GF-D8 (cell line): ENCODE data around the gene DSG3.
A peak's percentile ranks its signal among the peaks of the same experiment; 100 is the strongest.

ENCODE experiments used
- DNase-seq: peaks from one replicate; lab custom pipeline; 2025; lab: John Stamatoyannopoulos, UW

DSG3 gene, protein sequence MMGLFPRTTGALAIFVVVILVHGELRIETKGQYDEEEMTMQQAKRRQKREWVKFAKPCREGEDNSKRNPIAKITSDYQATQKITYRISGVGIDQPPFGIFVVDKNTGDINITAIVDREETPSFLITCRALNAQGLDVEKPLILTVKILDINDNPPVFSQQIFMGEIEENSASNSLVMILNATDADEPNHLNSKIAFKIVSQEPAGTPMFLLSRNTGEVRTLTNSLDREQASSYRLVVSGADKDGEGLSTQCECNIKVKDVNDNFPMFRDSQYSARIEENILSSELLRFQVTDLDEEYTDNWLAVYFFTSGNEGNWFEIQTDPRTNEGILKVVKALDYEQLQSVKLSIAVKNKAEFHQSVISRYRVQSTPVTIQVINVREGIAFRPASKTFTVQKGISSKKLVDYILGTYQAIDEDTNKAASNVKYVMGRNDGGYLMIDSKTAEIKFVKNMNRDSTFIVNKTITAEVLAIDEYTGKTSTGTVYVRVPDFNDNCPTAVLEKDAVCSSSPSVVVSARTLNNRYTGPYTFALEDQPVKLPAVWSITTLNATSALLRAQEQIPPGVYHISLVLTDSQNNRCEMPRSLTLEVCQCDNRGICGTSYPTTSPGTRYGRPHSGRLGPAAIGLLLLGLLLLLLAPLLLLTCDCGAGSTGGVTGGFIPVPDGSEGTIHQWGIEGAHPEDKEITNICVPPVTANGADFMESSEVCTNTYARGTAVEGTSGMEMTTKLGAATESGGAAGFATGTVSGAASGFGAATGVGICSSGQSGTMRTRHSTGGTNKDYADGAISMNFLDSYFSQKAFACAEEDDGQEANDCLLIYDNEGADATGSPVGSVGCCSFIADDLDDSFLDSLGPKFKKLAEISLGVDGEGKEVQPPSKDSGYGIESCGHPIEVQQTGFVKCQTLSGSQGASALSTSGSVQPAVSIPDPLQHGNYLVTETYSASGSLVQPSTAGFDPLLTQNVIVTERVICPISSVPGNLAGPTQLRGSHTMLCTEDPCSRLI

DNA sequence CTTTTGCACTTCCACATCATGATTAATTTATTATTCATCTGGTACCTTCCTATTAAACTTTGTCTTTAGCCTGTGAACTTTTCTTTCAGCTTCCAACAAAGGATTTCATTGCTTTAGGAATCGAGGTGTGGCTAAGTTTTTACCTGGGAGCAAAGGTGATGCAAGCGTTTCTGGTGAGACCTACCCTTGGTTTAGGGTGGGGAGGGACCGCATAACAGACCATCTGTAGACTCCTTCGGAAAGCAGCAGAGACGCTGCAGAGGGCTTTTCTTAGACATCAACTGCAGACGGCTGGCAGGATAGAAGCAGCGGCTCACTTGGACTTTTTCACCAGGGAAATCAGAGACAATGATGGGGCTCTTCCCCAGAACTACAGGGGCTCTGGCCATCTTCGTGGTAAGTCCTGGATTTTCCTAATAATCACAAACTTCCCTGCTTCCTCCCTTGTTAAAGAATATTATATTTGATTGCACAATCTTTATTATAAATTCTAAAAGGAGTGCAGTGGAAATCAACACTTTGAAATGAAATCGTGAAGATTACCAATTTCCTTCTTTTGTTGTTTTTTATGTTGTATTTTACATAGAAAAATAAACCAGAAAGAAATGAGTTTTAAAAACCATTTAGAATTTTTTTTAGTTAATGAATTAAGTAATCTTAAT is at the start of gene DSG3:
TSS of gene DSG3 (plus strand) at position 212 of the 662 bp plus-strand sequence. CDS start at position 349, 137 bp downstream.
- no peak for DNase-seq

DNA sequence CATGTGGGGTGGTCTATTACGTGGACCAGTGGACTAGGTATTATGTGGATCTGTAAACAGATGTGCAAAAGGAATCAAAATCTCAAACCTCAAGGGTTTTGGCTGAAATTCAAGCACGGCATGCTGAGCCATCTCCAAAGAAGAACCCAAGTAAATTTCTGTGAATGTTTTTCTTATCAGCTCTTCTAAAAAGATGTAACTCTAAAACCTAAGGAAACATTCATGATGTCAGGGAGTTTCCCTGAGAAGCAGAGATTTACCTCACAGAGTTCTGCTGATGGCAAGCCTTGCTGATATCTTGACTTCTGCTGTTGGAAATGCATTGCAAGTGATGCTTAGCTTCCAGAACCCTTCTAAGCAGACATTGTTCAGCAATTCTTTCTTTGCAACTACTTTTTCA is 49.4 kb upstream of the DSG3 start:
- DNase-seq, result no peak

DNA sequence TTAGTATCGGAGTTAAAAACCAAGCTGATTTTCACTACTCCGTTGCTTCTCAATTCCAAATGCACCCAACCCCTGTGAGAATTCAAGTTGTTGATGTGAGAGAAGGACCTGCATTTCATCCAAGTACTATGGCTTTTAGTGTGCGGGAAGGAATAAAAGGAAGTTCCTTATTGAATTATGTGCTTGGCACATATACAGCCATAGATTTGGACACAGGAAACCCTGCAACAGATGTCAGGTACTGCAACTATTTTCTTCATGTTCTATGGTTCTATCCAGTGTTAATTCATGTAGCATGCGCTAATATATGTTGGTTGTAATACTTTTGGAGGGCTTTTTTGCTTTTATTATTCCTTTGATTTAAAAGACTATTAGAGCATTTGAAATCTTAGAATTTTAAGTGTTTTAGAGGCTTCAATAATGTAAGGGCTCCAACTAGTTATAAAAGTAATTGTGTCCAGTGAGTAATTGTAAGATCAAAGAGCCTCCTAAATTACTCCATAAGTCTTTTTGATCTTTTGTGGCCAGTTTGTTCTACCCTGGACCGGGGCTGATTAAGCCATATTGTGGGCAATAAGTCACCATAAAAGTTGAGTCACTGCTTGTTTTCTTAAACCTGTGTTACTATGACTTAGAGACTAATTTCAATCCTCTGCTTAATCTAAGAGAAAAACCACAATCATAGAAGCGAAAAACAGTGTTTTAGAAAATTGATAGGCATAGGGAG is 48.1 kb upstream of the DSG3 start:
- DNase-seq, result peak; percentile 9

DNA sequence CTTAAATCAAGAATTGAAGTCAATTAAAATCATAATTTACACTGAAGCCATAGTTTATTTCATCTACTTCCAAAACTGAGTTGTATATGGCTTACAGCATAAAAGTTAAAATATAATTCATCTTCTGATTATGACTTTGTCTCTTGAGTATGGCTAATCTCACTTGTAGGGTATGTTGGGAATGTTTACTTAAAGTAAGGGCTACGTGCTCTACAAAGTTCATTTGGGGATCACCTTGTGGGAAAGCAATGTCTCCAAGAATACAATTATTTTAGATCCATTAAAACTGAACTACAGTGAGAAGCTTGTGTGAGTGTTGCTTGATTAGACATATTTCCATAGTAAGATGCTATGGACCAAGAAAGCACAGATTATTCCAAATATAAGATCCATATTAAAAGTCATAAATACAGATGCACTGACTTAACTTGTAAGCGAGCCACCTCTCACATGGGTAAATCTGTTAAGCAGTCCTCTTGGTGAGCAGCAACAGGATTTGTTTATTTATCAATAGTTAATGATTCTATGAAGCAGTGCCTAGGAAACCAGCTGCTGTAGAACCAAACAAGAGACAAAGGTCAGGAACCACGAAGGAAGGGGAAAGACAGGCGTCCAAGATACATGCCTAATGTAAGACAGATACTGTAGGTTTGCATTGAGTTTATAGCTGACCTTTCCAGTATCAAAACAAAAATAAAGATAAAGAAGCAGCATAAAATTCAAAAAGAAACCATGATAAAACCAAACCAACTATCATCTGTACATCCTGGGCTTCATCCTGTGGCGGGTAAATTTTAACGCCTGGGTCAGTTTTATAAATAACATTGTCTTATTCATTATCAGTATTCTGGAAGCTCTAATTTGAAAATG is 46.1 kb upstream of the DSG3 start:
- DNase-seq, result no peak

DNA sequence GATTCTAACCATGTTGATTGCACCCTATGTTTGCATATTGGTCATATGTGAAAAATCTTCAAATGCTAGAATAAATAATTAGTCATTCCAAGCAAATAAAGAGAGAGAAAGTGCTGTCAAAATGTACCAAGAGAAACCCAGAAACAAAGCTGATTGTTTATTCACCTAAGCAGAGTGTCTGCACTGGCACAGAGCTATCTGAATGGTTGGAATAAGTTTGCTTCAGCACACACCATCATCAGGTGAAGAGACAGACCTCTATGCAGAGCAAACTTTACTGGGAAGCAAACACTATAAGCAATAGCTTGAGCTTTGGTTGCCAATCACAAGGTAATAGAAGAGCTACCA is 45.5 kb upstream of the DSG3 start:
- DNase-seq, result no peak

DNA sequence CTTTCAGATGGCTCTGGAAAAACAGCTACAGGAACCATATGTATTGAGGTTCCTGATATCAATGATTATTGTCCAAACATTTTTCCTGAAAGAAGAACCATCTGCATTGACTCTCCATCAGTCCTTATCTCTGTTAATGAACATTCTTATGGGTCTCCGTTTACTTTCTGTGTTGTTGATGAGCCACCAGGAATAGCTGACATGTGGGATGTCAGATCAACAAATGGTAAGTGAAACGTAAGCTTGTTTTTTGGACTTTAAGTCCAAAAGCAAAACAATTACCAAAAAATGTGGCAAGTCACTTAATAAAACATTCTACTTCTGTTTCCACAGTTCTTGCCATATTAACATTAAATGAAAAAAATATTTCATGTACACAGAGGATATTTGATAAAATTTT is 44.1 kb upstream of the DSG3 start:
- DNase-seq, result no peak

DNA sequence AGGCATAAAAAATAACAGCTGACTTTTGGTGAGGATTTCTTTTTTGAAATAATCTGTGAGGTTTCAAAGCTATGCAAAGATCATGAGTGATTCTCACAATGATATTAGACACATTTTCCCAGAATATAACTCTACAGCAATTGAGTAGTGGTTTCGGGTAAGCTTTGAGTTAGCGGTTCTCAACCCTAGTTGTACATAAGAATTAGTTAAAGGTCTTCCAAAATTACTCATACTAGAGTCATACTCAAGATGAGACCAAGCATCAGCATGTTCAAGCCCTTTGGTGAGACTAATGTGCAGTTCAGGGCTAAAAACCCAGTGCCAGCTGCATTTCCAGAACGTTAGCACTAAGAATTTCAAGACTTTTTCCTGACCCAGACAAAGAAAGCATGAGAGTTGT is 39.9 kb upstream of the DSG3 start:
- no peak for DNase-seq

DNA sequence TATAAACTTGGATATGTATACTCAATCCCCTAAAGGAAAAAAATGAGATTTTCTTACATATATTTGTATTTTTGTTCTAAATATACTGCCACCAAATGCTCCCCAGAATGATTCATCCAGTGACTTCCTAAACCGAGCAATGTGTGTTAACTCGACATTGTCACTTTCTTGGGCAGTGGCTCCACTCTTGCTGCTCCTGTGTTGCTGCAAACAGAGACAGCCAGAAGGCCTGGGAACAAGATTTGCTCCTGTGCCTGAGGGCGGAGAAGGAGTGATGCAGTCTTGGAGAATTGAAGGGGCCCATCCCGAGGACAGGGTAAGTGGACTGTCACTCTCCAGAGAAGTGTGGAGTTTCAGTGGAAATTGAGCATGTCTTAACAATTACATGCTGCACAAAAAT is 38.3 kb upstream of the DSG3 start:
- DNase-seq, result no peak

DNA sequence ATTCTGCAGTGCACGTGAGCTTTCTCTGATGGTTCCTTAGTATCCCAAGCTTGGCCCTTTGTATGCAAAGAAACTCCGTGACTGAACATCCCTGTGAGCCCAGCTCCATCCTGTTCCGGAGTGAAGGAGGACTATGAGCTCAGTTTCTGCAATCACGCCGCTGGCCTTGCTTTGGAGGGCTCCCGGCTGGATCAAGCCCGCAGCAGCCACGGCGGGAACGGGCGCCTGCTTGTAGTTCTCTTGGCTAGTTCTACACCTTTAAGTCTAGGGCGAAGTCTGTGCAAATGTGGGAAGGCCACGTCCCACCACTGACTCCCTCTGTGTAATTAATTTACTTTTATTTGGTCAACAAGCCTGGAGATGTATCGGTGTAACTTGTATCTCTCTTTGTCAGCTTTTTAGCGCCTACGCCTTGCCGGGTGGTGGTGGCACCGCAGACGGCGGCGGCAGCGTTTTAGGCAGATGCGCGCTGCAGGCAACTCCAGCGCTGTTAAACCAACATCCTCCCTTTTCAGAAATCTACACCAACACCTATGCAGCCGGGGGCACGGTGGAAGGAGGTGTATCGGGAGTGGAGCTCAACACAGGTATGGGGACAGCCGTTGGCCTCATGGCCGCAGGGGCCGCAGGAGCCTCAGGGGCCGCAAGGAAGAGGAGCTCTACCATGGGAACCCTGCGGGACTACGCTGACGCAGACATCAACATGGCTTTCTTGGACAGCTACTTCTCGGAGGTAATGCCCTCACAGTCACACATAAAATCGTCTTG is 36.6 kb upstream of the DSG3 start:
- DNase-seq, result no peak

DNA sequence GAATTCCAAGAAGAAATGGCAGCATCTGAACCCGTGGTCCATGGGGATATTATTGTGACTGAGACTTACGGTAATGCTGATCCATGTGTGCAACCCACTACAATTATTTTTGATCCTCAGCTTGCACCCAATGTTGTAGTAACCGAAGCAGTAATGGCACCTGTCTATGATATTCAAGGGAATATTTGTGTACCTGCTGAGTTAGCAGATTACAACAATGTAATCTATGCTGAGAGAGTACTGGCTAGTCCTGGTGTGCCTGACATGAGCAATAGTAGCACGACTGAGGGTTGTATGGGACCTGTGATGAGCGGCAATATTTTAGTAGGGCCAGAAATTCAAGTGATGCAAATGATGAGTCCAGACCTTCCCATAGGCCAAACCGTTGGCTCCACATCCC is 34.4 kb upstream of the DSG3 start:
- no peak for DNase-seq

DNA sequence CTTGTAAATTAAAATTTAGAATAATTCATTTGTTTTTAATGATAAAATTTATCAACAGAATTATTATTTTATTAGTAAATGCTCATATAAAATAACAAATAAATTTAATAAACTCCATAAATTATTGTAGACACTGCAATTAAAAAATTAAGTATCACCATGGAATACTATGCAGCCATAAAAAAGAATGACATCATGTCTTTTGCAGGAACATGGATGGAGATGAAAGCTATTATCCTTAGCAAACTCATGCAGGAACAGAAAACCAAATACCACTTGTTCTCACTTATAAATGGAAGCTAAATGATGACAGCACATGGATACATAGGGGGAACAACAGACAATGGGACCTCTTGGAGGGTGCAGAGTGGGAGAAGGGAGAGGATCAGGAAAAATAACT is 29.7 kb upstream of the DSG3 start:
- no peak for DNase-seq

DNA sequence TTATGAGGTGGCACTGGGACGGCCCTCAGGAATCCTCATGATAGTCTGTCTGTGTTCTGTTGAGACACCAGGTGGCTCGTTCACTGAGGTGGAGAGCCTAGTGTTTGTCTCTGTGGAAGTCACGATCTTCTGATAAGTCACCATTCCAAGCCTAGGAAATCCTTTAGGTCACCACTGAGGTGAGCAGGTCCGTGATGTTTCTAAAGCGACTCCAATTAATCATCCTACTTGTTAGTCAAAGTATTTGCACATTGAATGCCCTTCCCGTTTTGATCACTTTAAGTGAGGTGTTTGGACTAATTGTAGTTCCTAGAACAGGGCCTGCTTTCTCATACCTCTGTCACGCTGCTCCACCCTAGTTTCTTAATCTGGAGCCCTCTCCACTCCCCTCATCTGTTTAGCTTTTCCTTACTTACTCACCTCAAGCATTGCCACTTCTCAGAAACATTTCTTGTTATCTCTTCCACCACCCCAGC is 28.0 kb upstream of the DSG3 start:
- no peak for DNase-seq

DNA sequence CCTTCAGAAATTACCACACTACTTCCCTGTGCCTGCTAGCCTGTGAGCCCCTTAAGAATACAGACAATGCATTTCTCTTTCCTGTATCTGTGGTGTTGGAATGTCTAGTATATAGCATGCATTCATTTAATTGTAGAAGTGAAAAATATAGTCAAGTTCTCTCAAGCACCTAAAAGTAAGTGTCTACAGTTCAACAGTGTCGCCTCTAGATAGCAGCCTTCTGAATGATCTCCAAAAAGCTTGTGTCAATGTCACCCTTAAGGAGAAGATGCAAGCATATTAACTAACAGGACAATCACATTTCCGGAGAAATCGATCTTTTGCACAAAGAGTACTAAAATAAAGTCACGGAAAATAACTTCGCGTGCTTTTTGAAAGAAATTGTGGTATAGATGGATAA is 27.5 kb upstream of the DSG3 start:
- no peak for DNase-seq

DNA sequence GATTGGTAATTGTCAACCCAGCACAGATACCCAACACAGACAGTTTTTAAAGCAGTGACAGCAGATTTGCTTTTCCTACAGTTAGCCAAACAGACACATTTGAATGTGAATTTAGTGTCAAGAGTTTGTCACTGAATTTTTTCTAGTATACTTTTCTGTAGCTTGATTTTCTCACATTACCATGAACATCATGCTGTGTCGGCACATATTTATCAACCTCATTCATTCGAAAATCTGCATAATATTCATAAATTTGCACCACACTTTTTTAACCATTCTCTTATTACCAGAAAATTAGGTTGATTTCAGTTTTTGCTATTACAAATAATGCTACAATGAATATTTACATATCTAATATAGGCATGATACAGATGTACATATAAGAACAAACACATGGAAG is 27.0 kb upstream of the DSG3 start:
- no peak for DNase-seq

DNA sequence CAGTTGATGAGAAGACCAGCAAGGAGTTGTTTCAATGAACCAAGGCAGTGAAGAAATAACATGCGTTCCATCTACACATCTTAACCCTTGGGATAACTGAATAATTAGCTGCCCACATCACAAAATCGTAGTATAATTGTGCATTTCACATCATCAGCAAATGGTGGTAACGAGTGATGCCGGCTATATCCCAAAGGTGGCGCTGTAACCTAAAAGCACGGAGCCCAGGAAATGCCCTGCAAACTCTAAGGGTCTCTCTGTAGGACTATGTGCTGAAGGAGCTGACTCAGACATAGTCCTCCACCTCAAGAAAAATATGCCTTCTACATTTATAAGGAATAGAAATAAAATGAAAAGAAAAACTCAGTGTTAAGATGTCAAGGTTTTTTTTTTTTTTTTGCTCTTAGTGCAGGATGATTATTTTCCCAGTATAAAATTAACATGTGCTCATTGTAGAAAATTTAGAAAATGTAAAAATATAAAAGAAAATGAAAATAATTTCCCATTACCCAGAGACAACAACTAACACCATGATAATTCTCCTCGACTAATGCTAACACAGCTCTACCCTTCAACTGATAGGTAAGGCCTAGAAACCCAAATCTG is 23.1 kb upstream of the DSG3 start:
- no peak for DNase-seq

DNA sequence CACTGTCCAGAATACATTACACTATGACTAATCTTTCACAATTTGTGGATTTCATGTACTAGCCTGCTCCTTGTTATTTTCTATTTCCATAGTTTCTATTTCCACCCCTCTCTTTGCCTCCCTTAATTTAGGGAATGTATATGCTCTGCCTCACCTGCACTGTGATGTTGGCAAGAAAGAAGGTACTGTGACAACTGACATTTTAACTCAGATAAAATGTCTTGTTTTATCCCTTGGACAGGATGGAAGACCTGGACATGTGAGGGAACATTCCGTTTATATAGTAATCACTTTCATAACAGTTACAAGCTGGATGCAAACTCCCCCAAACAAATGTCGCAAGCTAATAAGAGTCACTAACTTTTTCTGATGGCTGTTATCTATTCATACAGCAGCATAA is 21.5 kb upstream of the DSG3 start:
- DNase-seq, result no peak

DNA sequence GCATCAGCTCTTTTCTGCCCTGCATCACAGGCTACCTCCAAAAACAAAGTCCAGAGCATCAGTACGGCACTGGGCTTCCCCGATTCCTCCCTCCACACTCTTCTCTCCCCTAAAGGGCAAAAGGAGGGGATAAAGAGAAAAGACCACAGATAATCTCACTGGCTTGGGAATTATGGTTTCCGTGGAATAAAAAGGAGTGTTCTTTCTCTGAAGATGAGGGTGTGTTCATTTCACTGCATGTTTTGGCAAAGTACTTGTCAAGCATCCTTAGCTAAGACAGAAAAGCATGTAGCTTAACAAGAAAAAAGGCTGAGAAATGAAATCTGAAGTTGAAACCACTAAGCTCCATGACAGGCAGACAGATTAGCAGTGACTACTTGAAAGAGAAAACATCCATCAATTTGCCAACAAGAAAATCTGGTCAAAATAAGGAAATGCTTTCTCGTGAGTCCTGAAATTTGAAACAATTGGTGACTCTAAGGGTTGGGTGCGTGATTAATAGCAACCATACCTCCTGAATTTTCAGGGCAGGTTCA is 20.6 kb upstream of the DSG3 start:
- DNase-seq, result no peak

DNA sequence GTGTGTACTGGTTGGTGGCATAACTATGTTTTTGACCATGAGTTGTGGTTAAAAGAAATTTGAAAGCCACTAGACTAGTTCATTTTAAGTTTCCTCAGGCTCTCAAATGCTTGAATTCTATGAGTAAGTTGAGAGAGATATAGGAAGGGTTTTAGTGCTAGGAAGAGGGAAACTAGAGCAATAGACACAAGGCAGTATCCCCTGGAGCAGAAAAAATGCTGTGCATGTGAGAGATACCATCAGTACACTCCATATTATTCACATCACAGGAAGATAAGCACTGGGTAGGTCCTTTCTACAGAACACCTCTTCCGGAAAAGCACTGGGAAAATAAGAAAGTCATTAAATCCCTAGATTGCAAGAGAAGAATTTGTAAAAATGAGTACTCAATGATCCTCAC is 19.3 kb upstream of the DSG3 start:
- DNase-seq, result no peak

DNA sequence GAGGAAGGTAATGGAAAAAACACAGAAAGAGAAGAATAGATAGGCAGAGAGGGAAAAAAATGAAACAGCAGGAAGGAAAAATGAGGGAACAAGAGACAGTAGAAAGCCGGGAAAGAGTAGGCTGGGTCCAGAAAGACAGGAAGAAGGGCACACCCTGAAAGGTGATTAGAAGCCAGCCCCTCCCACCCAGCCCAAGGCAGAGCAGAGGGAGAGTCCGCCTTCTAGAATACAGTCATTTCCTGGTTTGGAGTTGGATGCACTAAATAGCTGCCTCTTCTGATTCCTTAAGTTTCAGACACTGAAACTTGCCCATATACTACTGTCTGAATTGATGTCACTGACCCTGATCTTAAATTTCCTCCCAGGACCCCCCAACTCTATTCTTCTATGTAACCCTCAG is 17.9 kb upstream of the DSG3 start:
- DNase-seq, result no peak
